Esophagus muscularis mucosa (tissue), 4 donors: ENCODE measurements around the gene TMEM53. TPM values are rescaled to one million over a fixed set of nuclear protein-coding genes. Genes with fewer than 3 reads are reported as not detected.
A peak's percentile ranks its signal among the peaks of the same experiment; 100 is the strongest.

Experiments
- DNase-seq: peaks from one replicate; pipeline ENCODE4 v3.0.0-alpha.2; 2017; ENCODE audit errors: extremely low spot score
- H3K27ac ChIP-seq, 4 donors: fragments of 200-600 bp; sonication (generic); replicated peaks in 1 of 4; 1 replicate in 3 of 4; 2 replicates in 1 of 4; pipeline ENCODE4 v1.5.1; 2016 to 2019; ENCODE audit warnings: mild to moderate bottlenecking in 1 of 4
- H3K27me3 ChIP-seq, 4 donors: fragments of 200-600 bp; sonication (generic); one replicate each; pipeline versions ENCODE4 v1.5.1 to v1.6.0; 2016 to 2019
- H3K36me3 ChIP-seq, 4 donors: fragments of 200-600 bp; sonication (generic); one replicate each; pipeline ENCODE4 v1.5.1; 2016 to 2019
- H3K4me1 ChIP-seq, 4 donors: fragments of 200-600 bp; sonication (generic); one replicate each; pipeline ENCODE4 v1.5.1; 2016 to 2019
- H3K4me3 ChIP-seq, 4 donors: fragments of 200-600 bp; sonication (generic); 1 replicate in 2 of 4; 2 replicates in 2 of 4; pipeline ENCODE4 v1.5.1; 2016 to 2019; ENCODE audit warnings: mild to moderate bottlenecking in 4 of 4, moderate library complexity in 1 of 4
- H3K9me3 ChIP-seq, 4 donors: fragments of 200-600 bp; sonication (generic); 1 replicate in 3 of 4; 2 replicates in 1 of 4; pipeline ENCODE4 v1.5.1; 2016 to 2019
- CTCF ChIP-seq, 3 experiments: fragments of 200-600 bp in 2 of 3; fragments of 450-650 bp in 1 of 3; sonication (generic) in 2 of 3; IDR thresholded peaks; one replicate each; pipeline ENCODE4 v1.5.1; 2017 to 2019; ENCODE audit warnings: antibody characterized with exemption in 3 of 3, mild to moderate bottlenecking in 2 of 3, moderate library complexity in 1 of 3
- EP300 ChIP-seq: sonication (generic); formaldehyde crosslinking; IDR thresholded peaks from one replicate; pipeline ENCODE4 v1.6.1; 2017; ENCODE audit warnings: antibody characterized with exemption
- POLR2A ChIP-seq: fragments of 450-650 bp; IDR thresholded peaks from one replicate; pipeline ENCODE4 v1.6.1; 2017; ENCODE audit warnings: antibody characterized with exemption, moderate library complexity, mild to moderate bottlenecking, low read depth
- POLR2AphosphoS5 ChIP-seq, 2 donors: sonication (generic); formaldehyde crosslinking; IDR thresholded peaks; one replicate each; pipeline ENCODE4 v1.6.1; 2017; ENCODE audit warnings: antibody characterized with exemption in 2 of 2
- WGBS: methylation state at CpG from one replicate; pipeline ENCODE4 v1.1.5; 2018; 5-methylcytosine and 5-hydroxymethylcytosine counted together
- intact Hi-C: fragments of 100-400 bp; cut with DNase I; formaldehyde crosslinking; loops from one replicate; pipeline ENCODE4 v1.15.1; 2023
- total RNA-seq, 4 donors: library from RNA; depleted of rRNA; stranded (reverse); fragments of >200 nt; gene quantifications; one replicate each; pipeline versions ENCODE4 v1.1.0 to v1.2.1, GENCODE V29; 2016

Gene TMEM53
- 1 to 10 TPM; 4.5 to 7.0 (median 5.7) TPM for total RNA-seq

- peaks cover 29 to 61% (median 51%) of the 10 kb centered on the region in 4 donors for H3K4me1 ChIP-seq
- H3K27me3 ChIP-seq = no peaks in the 10 kb centered on the region
- peak; percentile 54 to 90 for TF ChIP-seq POLR2AphosphoS5 (IDR thresholded peaks at IDR 0.05)
- TF ChIP-seq POLR2A = no peak
- H3K36me3 ChIP-seq = no peaks in the 10 kb centered on the region
- DNase-seq = peak; percentile 100
- WGBS = 6% methylated on average over 13 of the region's 56 CpGs
- intact Hi-C loops = no loop called here
- peak within 1 kb of the TSS; percentile 62 to 84 (median 72) for H3K4me3 ChIP-seq
- H3K27ac ChIP-seq = peak within 1 kb of the TSS; percentile 90 to 96 (median 94)
- no peaks in the 10 kb centered on the region for H3K9me3 ChIP-seq
These were observed at the start of gene TMEM53, which contains the start of gene ARMH1 for GRCh38 chr1:44674113-44675000. Gene TMEM53, minus strand, starts transcription at chr1:44674481. Its CDS starts 90 bp downstream, at chr1:44674391. Gene ARMH1, plus strand, starts transcription at chr1:44674714. Its CDS starts 14,984 bp downstream, at chr1:44689698.

GRCh38 chr1:44723496-44724295 is 49.4 kb upstream of the TMEM53 start:
- Histone ChIP-seq H3K36me3 (no peaks in the 10 kb centered on the region), H3K9me3 (no peaks in the 10 kb centered on the region), H3K27ac (no peak overlapping the region), H3K4me3 (no peak overlapping the region), H3K4me1 (no peaks in the 10 kb centered on the region), H3K27me3 (peaks cover 0 to 16% (median 0%) of the 10 kb centered on the region in 4 donors)
- 83% methylated on average over 26 of the region's 28 CpGs for WGBS
- no peak for DNase-seq
- intact Hi-C loops = no loop called here
- TF ChIP-seq POLR2A = no peak
- TF ChIP-seq POLR2AphosphoS5 (IDR thresholded peaks at IDR 0.05) = no peak
- TF ChIP-seq EP300 = no peak
- TF ChIP-seq CTCF (IDR thresholded peaks at IDR 0.05) = no peak

- DNase-seq = no peak
- Histone ChIP-seq H3K27ac (no peak overlapping the region), H3K4me3 (no peak overlapping the region), H3K9me3 (no peaks in the 10 kb centered on the region), H3K4me1 (peaks cover 0 to 4% (median 3%) of the 10 kb centered on the region in 4 donors), H3K27me3 (peaks cover 0 to 16% (median 0%) of the 10 kb centered on the region in 4 donors), H3K36me3 (no peaks in the 10 kb centered on the region)
- 85% methylated on average over 9 of the region's 9 CpGs for WGBS
- intact Hi-C loops = no loop called here
- no peak for TF ChIP-seq POLR2A
- TF ChIP-seq CTCF (IDR thresholded peaks at IDR 0.05) = no peak
These were observed 48.8 kb upstream of the TMEM53 start for GRCh38 chr1:44723064-44723463.

- Histone ChIP-seq H3K4me3 (no peak overlapping the region), H3K9me3 (no peaks in the 10 kb centered on the region), H3K36me3 (no peaks in the 10 kb centered on the region), H3K27me3 (peaks cover 0 to 16% (median 0%) of the 10 kb centered on the region in 4 donors), H3K27ac (peak overlapping the region in 1 of 4 donors; percentile 38), H3K4me1 (peaks cover 0 to 13% (median 9%) of the 10 kb centered on the region in 4 donors)
- no peak for DNase-seq
- TF ChIP-seq EP300 (no peak), POLR2AphosphoS5 (IDR thresholded peaks at IDR 0.05) (peak in 1 of 2 donors; percentile 80), POLR2A (peak; percentile 73), CTCF (IDR thresholded peaks at IDR 0.05) (no peak)
- intact Hi-C loops = no loop called here
- WGBS = 47% methylated on average over 14 of the region's 14 CpGs
These were observed 47.4 kb upstream of the TMEM53 start for GRCh38 chr1:44721485-44722361.
